ENCODE measurements around the gene TTYH1. TPM values are rescaled to one million over a fixed set of nuclear protein-coding genes. Genes with fewer than 3 reads are reported as not detected.
"Not testable (repeated sequence)": the region's sequence is repeated elsewhere in the genome, so short reads cannot be mapped to it uniquely, and the experiment has no call there.

Gene TTYH1
- total and polyA plus RNA-seq, 2 donors (not counting 1 experiment from before 2014, with no cell fraction given) = not detected

- Histone ChIP-seq H3K4me1 (ENCODE audit: control insufficient read depth, extremely low read depth, insufficient read depth, low read length) (no peaks in the 10 kb centered on the region), H4K20me1 (ENCODE audit: control insufficient read depth, extremely low read depth, insufficient read depth, low read length) (peaks cover 2% of the 10 kb centered on the region)
- DNase-seq (ENCODE audit: low read depth in 2 of 2) = peak; percentile 28 to 34
These were observed 24.0 kb downstream of the TTYH1 start for GRCh38 chr19:54439174-54439851.

GRCh38 chr19:54440641-54441040 is 25.4 kb downstream of the TTYH1 start:
- DNase-seq (ENCODE audit: low read depth in 2 of 2) = no peak
- H3K79me2 ChIP-seq (ENCODE audit: control insufficient read depth, insufficient read depth, low read length) = no peaks in the 10 kb centered on the region
- peaks cover 2% of the 10 kb centered on the region for H4K20me1 ChIP-seq (ENCODE audit: control insufficient read depth, extremely low read depth, insufficient read depth, low read length)
- no peak overlapping the region for H2AFZ ChIP-seq (ENCODE audit: low read length)
- TF ChIP-seq CTCF (conservative IDR thresholded peaks at IDR 0.05 in 1 of 2, IDR thresholded peaks at IDR 0.05 in 1 of 2; ENCODE audit: low read depth in 1 of 2, low read length in 2 of 2) = no peak
- TF ChIP-seq EZH2 (IDR thresholded peaks at IDR 0.05; ENCODE audit: low read length, missing control alignments) = no peak
- H3K9me3 ChIP-seq (ENCODE audit: control insufficient read depth, insufficient read depth, low read depth, low read length) = no peaks in the 10 kb centered on the region
- H3K4me2 ChIP-seq (ENCODE audit: extremely low read depth, insufficient read depth, low read length) = no peak overlapping the region
- no peak overlapping the region for H3K4me3 ChIP-seq (replicated peaks in 1 of 4; ENCODE audit: control extremely low read depth in 1 of 4, insufficient read depth in 1 of 4, low read depth in 3 of 4, low read length in 4 of 4)
- H3K27ac ChIP-seq (ENCODE audit: insufficient read depth, low read length) = no peak overlapping the region
- no peaks in the 10 kb centered on the region for H3K27me3 ChIP-seq (ENCODE audit: control insufficient read depth, insufficient read depth, low read length)
- H3K9ac ChIP-seq (ENCODE audit: insufficient read depth, low read length) = no peak overlapping the region
- H3K36me3 ChIP-seq (ENCODE audit: control insufficient read depth, insufficient read depth, low read length) = peaks cover 3% of the 10 kb centered on the region
- H3K4me1 ChIP-seq (ENCODE audit: control insufficient read depth, extremely low read depth, insufficient read depth, low read length) = no peaks in the 10 kb centered on the region

More at GRCh38 chr19:54439174-54439851, 24.0 kb downstream of the TTYH1 start:
- Histone ChIP-seq H3K36me3 (ENCODE audit: control insufficient read depth, insufficient read depth, low read length) (no peaks in the 10 kb centered on the region), H3K4me2 (ENCODE audit: extremely low read depth, insufficient read depth, low read length) (no peak overlapping the region), H3K9ac (ENCODE audit: insufficient read depth, low read length) (no peak overlapping the region), H2AFZ (ENCODE audit: low read length) (no peak overlapping the region), H3K79me2 (ENCODE audit: control insufficient read depth, insufficient read depth, low read length) (no peaks in the 10 kb centered on the region), H3K27ac (ENCODE audit: insufficient read depth, low read length) (no peak overlapping the region), H3K9me3 (ENCODE audit: control insufficient read depth, insufficient read depth, low read depth, low read length) (no peaks in the 10 kb centered on the region), H3K27me3 (ENCODE audit: control insufficient read depth, insufficient read depth, low read length) (no peaks in the 10 kb centered on the region), H3K4me3 (replicated peaks in 1 of 4; ENCODE audit: control extremely low read depth in 1 of 4, insufficient read depth in 1 of 4, low read depth in 3 of 4, low read length in 4 of 4) (no peak overlapping the region)
- no peak for TF ChIP-seq EZH2 (IDR thresholded peaks at IDR 0.05; ENCODE audit: low read length, missing control alignments)
- TF ChIP-seq CTCF (conservative IDR thresholded peaks at IDR 0.05 in 1 of 2, IDR thresholded peaks at IDR 0.05 in 1 of 2; ENCODE audit: low read depth in 1 of 2, low read length in 2 of 2) = peak; percentile 38 to 56

GRCh38 chr19:54444737-54445136 is 29.5 kb downstream of the TTYH1 start:
- Histone ChIP-seq H3K4me2 (ENCODE audit: extremely low read depth, insufficient read depth, low read length) (no peak overlapping the region), H4K20me1 (ENCODE audit: control insufficient read depth, extremely low read depth, insufficient read depth, low read length) (no peaks in the 10 kb centered on the region), H2AFZ (ENCODE audit: low read length) (no peak overlapping the region), H3K4me1 (ENCODE audit: control insufficient read depth, extremely low read depth, insufficient read depth, low read length) (no peaks in the 10 kb centered on the region), H3K9me3 (ENCODE audit: control insufficient read depth, insufficient read depth, low read depth, low read length) (no peaks in the 10 kb centered on the region), H3K79me2 (ENCODE audit: control insufficient read depth, insufficient read depth, low read length) (peaks cover 25% of the 10 kb centered on the region), H3K27me3 (ENCODE audit: control insufficient read depth, insufficient read depth, low read length) (no peaks in the 10 kb centered on the region), H3K4me3 (replicated peaks in 1 of 4; ENCODE audit: control extremely low read depth in 1 of 4, insufficient read depth in 1 of 4, low read depth in 3 of 4, low read length in 4 of 4) (no peak overlapping the region), H3K27ac (ENCODE audit: insufficient read depth, low read length) (no peak overlapping the region), H3K9ac (ENCODE audit: insufficient read depth, low read length) (no peak overlapping the region), H3K36me3 (ENCODE audit: control insufficient read depth, insufficient read depth, low read length) (peaks cover 3% of the 10 kb centered on the region)
- no peak for DNase-seq (ENCODE audit: low read depth in 2 of 2)
- TF ChIP-seq CTCF (conservative IDR thresholded peaks at IDR 0.05 in 1 of 2, IDR thresholded peaks at IDR 0.05 in 1 of 2; ENCODE audit: low read depth in 1 of 2, low read length in 2 of 2) (no peak), EZH2 (IDR thresholded peaks at IDR 0.05; ENCODE audit: low read length, missing control alignments) (no peak)

GRCh38 chr19:54446349-54446748 is 31.1 kb downstream of the TTYH1 start:
- H3K4me2 ChIP-seq (ENCODE audit: extremely low read depth, insufficient read depth, low read length) = peak overlapping the region; percentile 5
- H3K27ac ChIP-seq (ENCODE audit: insufficient read depth, low read length); H3K4me1 ChIP-seq (ENCODE audit: control insufficient read depth, extremely low read depth, insufficient read depth, low read length); H3K27me3 ChIP-seq (ENCODE audit: control insufficient read depth, insufficient read depth, low read length); H3K4me3 ChIP-seq (replicated peaks in 1 of 4; ENCODE audit: control extremely low read depth in 1 of 4, insufficient read depth in 1 of 4, low read depth in 3 of 4, low read length in 4 of 4); H3K9ac ChIP-seq (ENCODE audit: insufficient read depth, low read length); H2AFZ ChIP-seq (ENCODE audit: low read length); H3K36me3 ChIP-seq (ENCODE audit: control insufficient read depth, insufficient read depth, low read length); DNase-seq (ENCODE audit: low read depth in 2 of 2); H3K9me3 ChIP-seq (ENCODE audit: control insufficient read depth, insufficient read depth, low read depth, low read length); H4K20me1 ChIP-seq (ENCODE audit: control insufficient read depth, extremely low read depth, insufficient read depth, low read length): not testable (repeated sequence)
- H3K79me2 ChIP-seq (ENCODE audit: control insufficient read depth, insufficient read depth, low read length) = peaks cover 41% of the 10 kb centered on the region

Measured in fibroblast of lung (primary cell).